ENCODE results near the gene MYH14. TPM values are rescaled to one million over a fixed set of nuclear protein-coding genes. Genes with fewer than 3 reads are reported as not detected.

MYH14 gene
- total RNA-seq, 6 experiments from 2014 or later = 0.09 TPM; not detected in 5

DNA sequence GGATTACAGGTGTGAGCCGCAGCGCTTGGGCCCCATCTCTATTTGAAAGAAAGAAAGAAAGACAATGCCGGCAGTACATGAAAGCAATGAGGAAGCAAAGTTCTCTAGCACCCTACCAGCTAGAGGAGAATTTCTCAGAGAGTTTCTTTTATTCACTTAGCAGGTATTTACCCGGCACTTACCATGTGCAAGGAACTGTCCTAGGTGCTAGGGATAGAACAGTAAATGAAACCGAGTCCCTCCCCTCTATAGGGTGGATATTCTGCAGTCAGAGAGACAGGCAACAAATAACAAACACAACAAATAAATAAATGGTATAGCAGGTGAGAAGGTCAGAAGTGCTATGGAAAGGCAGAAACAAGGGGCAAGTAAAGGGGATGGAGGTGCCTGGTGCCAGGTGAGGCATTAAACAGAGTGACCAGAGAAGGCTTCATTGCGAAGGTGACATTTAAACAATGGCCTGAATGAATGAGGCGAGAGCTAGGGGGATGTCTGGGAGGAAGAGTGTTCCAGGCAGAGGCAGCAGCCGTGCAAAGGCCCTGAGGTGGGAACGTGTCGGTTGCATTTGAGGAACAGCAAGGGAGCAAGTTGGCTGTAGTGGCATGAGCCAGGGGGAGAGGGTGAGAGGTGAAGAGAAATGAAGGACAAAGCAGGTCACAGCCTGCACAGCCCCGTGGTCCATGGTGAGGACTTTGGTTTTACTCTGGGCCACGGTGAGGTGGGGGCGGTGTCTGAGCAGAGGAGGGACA is 10.8 kb upstream of the MYH14 start:
- no peak overlapping the region for H3K27ac Mint-ChIP-seq
- no peaks in the 10 kb centered on the region for H3K4me1 Mint-ChIP-seq (ENCODE audit: low read depth)
- TF ChIP-seq, protein P1, sequence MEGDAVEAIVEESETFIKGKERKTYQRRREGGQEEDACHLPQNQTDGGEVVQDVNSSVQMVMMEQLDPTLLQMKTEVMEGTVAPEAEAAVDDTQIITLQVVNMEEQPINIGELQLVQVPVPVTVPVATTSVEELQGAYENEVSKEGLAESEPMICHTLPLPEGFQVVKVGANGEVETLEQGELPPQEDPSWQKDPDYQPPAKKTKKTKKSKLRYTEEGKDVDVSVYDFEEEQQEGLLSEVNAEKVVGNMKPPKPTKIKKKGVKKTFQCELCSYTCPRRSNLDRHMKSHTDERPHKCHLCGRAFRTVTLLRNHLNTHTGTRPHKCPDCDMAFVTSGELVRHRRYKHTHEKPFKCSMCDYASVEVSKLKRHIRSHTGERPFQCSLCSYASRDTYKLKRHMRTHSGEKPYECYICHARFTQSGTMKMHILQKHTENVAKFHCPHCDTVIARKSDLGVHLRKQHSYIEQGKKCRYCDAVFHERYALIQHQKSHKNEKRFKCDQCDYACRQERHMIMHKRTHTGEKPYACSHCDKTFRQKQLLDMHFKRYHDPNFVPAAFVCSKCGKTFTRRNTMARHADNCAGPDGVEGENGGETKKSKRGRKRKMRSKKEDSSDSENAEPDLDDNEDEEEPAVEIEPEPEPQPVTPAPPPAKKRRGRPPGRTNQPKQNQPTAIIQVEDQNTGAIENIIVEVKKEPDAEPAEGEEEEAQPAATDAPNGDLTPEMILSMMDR (IDR thresholded peaks at IDR 0.05) = no peak
- no peaks in the 10 kb centered on the region for H3K36me3 Mint-ChIP-seq (ENCODE audit: low read depth)
- H3K9me3 Mint-ChIP-seq = peaks cover 10% of the 10 kb centered on the region
- no peak overlapping the region for H3K4me3 Mint-ChIP-seq
- DNase-seq = no peak
- H3K27me3 Mint-ChIP-seq (ENCODE audit: insufficient read depth) = peaks cover 10% of the 10 kb centered on the region

DNA sequence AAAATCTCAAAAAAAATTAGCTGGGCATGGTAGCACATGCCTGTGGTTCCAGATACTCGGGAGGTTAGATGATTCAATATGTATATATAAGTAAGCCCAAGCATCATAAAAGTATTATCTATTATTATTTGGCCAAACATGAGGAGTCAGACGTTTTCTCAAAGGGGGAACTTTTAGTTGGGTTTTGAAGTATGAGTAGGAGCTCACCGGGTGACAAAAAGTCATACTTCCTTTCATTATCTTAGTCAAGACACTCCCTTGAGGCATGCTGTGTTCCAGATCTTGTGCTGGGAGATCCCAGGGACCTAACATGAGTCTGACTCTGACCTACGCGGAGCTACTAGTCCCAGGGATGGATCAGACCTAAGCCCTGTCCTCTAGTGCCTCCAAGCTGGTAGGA is 8.2 kb upstream of the MYH14 start:
- Mint-ChIP-seq H3K27me3 (ENCODE audit: insufficient read depth) (peaks cover 10% of the 10 kb centered on the region), H3K4me1 (ENCODE audit: low read depth) (no peaks in the 10 kb centered on the region), H3K36me3 (ENCODE audit: low read depth) (no peaks in the 10 kb centered on the region), H3K27ac (no peak overlapping the region), H3K4me3 (no peak overlapping the region), H3K9me3 (peaks cover 10% of the 10 kb centered on the region)
- no peak for DNase-seq
- TF ChIP-seq, protein P1 (IDR thresholded peaks at IDR 0.05) = no peak

DNA sequence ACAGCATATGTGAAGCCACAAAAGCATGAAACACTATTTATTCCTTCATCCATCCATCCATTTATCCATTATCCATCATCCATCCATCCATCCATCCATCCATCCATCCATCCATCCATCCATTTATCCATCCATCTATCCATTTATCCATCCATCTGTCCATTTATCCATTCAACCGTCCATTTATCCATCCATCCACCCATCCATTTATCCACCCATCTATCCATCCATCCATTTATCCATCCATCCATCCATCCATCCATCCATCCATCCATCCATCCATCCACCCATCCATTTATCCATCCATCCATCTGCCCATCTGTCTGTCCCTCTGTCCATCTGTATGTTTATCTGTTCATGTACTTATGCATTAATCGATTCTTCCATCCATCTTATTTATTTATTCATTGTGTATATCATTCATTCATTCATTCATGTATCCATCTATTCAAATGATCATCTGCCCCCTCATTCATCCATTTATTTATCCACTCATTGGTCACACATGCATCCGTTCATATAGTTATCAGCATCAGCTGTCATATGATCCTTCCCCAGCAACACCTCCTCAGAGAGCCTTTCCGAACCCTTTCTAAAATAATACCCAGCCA is 7.0 kb upstream of the MYH14 start:
- H3K4me1 Mint-ChIP-seq (ENCODE audit: low read depth) = no peaks in the 10 kb centered on the region
- TF ChIP-seq, protein P1 (IDR thresholded peaks at IDR 0.05) = no peak
- H3K27ac Mint-ChIP-seq = no peak overlapping the region
- DNase-seq = no peak
- peaks cover 5% of the 10 kb centered on the region for H3K27me3 Mint-ChIP-seq (ENCODE audit: insufficient read depth)
- H3K36me3 Mint-ChIP-seq (ENCODE audit: low read depth) = no peaks in the 10 kb centered on the region
- no peak overlapping the region for H3K4me3 Mint-ChIP-seq
- H3K9me3 Mint-ChIP-seq = peaks cover 10% of the 10 kb centered on the region

DNA sequence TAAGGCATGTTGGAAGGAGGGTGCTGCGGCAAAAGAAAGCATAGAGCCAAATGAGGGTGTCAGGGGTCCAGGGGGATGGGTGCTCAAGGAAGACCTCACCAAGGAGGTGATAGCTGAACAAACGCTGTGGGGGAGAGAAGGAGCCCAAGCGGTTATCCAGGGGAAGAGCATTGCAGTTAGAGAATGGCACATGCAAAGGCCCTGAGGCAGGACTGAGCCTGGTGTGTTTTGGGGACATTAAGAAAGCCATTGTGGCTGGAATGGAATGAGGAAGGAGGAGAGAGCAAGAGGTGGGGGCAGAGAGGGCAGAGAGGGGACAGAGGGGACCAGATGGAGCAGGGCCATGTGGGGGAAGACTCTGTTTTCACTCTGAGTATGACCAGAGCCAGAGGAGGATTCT is 6.1 kb upstream of the MYH14 start:
- H3K9me3 Mint-ChIP-seq = peaks cover 10% of the 10 kb centered on the region
- H3K4me1 Mint-ChIP-seq (ENCODE audit: low read depth) = no peaks in the 10 kb centered on the region
- H3K27me3 Mint-ChIP-seq (ENCODE audit: insufficient read depth) = peaks cover 9% of the 10 kb centered on the region
- TF ChIP-seq, protein P1 (IDR thresholded peaks at IDR 0.05) = no peak
- H3K27ac Mint-ChIP-seq = no peak overlapping the region
- DNase-seq = no peak
- no peaks in the 10 kb centered on the region for H3K36me3 Mint-ChIP-seq (ENCODE audit: low read depth)
- no peak overlapping the region for H3K4me3 Mint-ChIP-seq

DNA sequence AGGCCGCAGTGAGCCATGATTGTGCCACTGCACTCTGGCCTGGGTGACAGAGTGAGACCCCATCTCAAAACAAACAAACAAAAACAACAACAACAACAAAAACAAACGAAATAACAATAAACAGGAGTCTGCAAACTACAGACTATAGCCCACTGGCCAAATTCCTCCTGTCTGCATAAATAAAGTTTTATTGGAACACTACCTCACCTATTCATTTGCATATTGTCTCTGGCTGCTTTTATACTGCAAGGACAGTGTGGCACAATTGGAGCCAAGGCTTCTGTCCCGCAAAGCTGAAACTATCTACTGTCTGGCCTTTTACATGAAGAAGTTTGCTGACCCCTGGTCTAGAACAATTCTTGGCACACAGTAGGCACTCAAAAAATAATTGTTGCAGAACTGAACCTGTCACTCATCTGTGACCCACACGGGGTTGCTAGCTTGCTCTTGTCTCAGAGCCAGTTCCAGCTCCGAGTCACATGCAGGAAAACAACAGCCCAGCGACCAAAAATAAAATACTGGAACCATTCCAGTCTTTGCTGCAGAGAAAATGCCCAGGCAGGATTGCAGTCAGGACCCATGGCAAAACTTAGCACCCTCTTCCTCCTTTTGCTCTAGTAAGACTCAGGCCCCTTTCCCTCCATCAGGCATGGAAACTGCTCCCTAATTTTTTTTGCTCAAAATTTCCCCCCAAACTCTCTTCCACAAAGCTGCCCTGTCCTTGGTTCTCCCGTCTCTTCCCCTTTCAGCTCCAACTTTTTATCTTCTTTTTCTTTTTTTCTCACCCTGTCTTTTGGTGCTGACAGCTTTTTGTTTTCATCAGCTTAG is 4.8 kb upstream of the MYH14 start:
- no peaks in the 10 kb centered on the region for H3K4me1 Mint-ChIP-seq (ENCODE audit: low read depth)
- no peaks in the 10 kb centered on the region; the same call in 1 of the 2 replicates for H3K9me3 Mint-ChIP-seq
- no peaks in the 10 kb centered on the region for H3K36me3 Mint-ChIP-seq (ENCODE audit: low read depth)
- H3K27me3 Mint-ChIP-seq (ENCODE audit: insufficient read depth) = peaks cover 9% of the 10 kb centered on the region
- no peak overlapping the region for H3K4me3 Mint-ChIP-seq
- TF ChIP-seq, protein P1 (IDR thresholded peaks at IDR 0.05) = no peak
- no peak for DNase-seq
- H3K27ac Mint-ChIP-seq = no peak overlapping the region

Data from HFFc6 (cell line).